GM18951 (cell line): ENCODE results near the gene BTF3.

Experiments
- POLR2A ChIP-seq: IDR thresholded peaks from 4 replicates; pipeline ENCODE4 v1.6.1; 2011; ENCODE audit warnings: mild to moderate bottlenecking; ENCODE audit not compliant: insufficient read length, insufficient read depth; ENCODE audit errors: extremely low read depth
- in situ Hi-C: fragments of 300-500 bp; cut with MboI; formaldehyde crosslinking; loops from one replicate; pipeline ENCODE4 v1.12.0; 2022; ENCODE audit warnings: low sequenced_read_pairs, mixed read lengths, inconsistent platforms; ENCODE audit not compliant: unreplicated experiment

Gene BTF3

DNA sequence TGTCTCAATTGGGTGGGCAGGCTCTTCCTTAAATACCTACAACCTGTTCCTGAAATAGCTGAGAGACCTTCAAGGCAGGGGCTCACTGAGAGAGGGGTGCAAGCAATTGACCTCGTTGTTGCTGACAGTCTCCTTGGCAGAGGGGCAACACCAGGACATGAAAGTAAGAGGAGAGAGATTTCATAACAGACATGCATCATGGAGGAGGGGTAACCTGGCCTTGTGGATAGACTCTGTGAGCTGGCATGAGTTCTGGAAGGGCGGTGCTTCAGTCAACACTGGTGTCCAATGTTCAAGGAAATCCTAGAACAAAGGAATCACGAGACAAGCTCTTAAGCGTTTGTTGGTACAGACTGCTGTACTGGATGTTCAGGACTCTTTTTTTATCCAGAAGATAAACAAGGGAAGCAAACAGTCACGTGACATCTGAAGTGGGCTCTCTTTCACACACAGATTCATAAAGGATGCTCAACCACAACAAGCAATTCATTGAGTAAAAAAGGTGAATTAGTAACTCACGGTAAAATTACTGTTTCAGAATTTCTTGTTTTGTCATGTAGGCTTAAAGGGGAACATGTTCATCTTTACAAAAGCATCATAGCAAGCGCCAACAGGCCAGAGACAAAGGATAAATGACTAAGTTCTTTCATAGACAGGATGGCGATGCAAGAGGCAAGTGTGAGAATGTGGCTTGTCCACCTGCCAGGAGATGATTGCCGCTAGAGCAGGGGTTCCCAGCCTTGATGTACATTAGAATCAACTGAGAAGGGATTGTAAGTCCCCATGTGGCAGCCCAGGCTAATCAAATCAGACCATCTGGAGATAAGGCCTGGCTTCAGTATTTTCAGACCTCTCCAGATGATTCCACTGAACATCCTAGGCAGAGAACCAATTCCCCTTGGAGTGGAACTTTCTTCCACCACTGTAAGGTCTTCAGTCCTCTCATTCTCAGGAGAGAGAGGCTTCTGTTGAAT lies 46.5 kb downstream of the BTF3 start:
- TF ChIP-seq POLR2A, result no peak

GRCh38 chr5:73545403-73545779 lies 47.1 kb downstream of the BTF3 start:
- in situ Hi-C loops, result no loop called here
- no peak for TF ChIP-seq POLR2A

More for the DNA sequence above, 46.5 kb downstream of the BTF3 start:
- in situ Hi-C loops, result no loop called here

DNA sequence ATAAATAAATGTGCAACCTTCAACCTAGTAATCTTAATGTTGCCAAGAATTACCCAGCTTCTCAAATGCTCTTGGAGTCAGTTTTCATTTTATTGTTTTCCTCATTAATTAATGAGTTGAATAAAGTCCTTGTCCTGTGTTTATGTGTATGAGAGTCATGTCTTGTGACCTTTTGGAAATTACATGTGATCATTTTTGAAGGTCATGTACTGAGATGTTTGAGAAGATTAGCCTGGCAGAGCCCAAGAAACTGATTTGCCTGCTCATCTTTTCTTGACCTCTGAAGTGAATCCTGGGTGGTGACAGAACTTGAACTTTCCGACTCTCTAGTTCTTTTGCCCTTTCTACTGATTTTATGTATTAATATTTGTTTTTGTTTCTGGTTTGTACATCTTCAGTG lies 51.8 kb downstream of the BTF3 start:
- no peak for TF ChIP-seq POLR2A
- in situ Hi-C loops, result no loop called here

GRCh38 chr5:73552642-73553041 lies 54.4 kb downstream of the BTF3 start:
- TF ChIP-seq POLR2A, result no peak
- in situ Hi-C loops, result no loop called here
